ENCODE data around the gene RASA2. TPM values are rescaled to one million over a fixed set of nuclear protein-coding genes. Genes with fewer than 3 reads are reported as not detected.
"Not testable (repeated sequence)": the region's sequence is repeated elsewhere in the genome, so short reads cannot be mapped to it uniquely, and the experiment has no call there.

Gene RASA2
- total RNA-seq, 1 donor from 2014 or later: 4.3 TPM

GRCh38 chr3:141618938-141619337 is 132.1 kb downstream of the RASA2 start:
- H3K36me3 ChIP-seq: no peaks in the 10 kb centered on the region
- no peaks in the 10 kb centered on the region for H3K9me3 ChIP-seq (replicated peaks)
- TF ChIP-seq CTCF (IDR thresholded peaks at IDR 0.05; ENCODE audit: borderline replicate concordance): no peak
- H3K4me3 ChIP-seq: no peak overlapping the region
- no peaks in the 10 kb centered on the region for H3K4me1 ChIP-seq
- no peaks in the 10 kb centered on the region for H3K27me3 ChIP-seq (ENCODE audit: low read depth)
- DNase-seq: no peak
- intact Hi-C loops (cut with micrococcal nuclease): no loop called here
- H3K27ac ChIP-seq (replicated peaks): no peak overlapping the region

DNA sequence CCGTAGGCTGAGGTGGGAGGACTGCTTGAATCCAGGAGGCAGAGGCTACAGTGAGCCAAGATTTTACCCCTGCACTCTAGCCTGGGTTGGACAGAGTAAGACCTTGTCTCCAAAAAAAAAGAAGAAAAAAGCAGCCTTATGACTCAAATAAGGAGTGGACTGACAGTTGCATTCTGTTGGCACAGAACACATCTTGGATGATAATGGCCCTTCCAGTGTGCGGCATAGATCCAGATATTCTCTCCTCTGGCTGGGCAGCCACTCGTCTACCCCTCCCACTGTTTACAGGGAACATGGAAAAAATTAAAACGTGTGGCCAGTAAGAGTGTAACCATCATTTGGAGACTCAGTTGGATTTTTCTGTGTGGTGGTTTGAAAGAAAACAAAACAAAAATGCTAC is 132.6 kb downstream of the RASA2 start:
- no peak overlapping the region for H3K4me3 ChIP-seq
- intact Hi-C loops (cut with micrococcal nuclease): no loop called here

GRCh38 chr3:141623691-141624090 is 136.9 kb downstream of the RASA2 start:
- intact Hi-C loops (cut with micrococcal nuclease): no loop called here
- H3K27ac ChIP-seq (replicated peaks): no peak overlapping the region
- H3K9me3 ChIP-seq (replicated peaks): peaks cover 8% of the 10 kb centered on the region
- no peaks in the 10 kb centered on the region for H3K27me3 ChIP-seq (ENCODE audit: low read depth)
- no peak for DNase-seq
- H3K36me3 ChIP-seq: no peaks in the 10 kb centered on the region
- H3K4me3 ChIP-seq: no peak overlapping the region
- no peaks in the 10 kb centered on the region for H3K4me1 ChIP-seq
- TF ChIP-seq CTCF (IDR thresholded peaks at IDR 0.05; ENCODE audit: borderline replicate concordance): no peak

More for the DNA sequence above, 132.6 kb downstream of the RASA2 start:
- no peaks in the 10 kb centered on the region for H3K4me1 ChIP-seq
- no peaks in the 10 kb centered on the region for H3K27me3 ChIP-seq (ENCODE audit: low read depth)
- no peaks in the 10 kb centered on the region for H3K9me3 ChIP-seq (replicated peaks)
- H3K27ac ChIP-seq (replicated peaks): no peak overlapping the region
- no peaks in the 10 kb centered on the region for H3K36me3 ChIP-seq
- TF ChIP-seq CTCF (IDR thresholded peaks at IDR 0.05; ENCODE audit: borderline replicate concordance): no peak
- no peak for DNase-seq

DNA sequence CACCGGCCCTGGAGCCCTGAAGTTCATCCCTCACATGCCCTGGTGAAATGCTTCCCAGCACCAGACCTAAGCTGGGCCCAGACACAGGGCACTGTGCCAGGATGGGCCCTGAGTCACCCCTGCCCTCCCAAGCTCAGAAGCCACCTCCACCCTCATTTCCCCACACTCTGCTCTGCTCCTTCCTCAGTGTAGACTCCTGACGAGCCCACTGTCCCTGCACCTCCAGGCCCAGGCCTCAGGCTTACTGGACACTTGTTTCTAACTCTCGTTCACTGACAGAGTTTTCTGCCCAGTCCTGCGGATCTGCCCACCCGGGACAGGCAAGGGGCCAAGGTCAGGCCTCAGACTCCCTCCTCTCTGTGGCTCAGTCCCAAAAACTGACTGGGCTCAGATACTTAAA is 138.7 kb downstream of the RASA2 start:
- DNase-seq: no peak
- TF ChIP-seq CTCF (IDR thresholded peaks at IDR 0.05; ENCODE audit: borderline replicate concordance): no peak

DNA sequence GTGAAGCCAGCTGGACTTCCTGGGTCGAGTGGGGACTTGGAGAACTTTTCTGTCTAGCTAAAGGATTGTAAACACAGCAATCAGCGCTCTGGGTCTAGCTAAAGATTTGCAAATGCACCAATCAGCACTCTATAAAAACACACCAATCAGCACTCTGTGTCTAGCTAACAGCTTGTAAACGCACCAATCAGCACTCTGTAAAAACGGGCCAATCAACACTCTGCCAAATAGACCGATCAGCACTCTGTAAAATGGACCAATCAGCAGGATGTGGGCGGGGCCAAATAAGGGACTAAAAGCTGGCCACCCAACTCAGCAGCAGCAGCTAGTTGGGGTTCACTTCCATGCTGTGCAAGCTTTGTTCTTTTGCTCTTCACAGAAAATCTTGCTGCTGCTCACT is 141.5 kb downstream of the RASA2 start:
- H3K4me3 ChIP-seq; H3K27me3 ChIP-seq (ENCODE audit: low read depth); H3K4me1 ChIP-seq; H3K27ac ChIP-seq (replicated peaks); H3K36me3 ChIP-seq; DNase-seq; intact Hi-C loops (cut with micrococcal nuclease): not testable (repeated sequence)
- peaks cover 15% of the 10 kb centered on the region for H3K9me3 ChIP-seq (replicated peaks)

More for the DNA sequence above, 138.7 kb downstream of the RASA2 start:
- Histone ChIP-seq H3K36me3 (no peaks in the 10 kb centered on the region), H3K27me3 (ENCODE audit: low read depth) (peaks cover 4% of the 10 kb centered on the region), H3K4me3 (no peak overlapping the region), H3K9me3 (replicated peaks) (peaks cover 15% of the 10 kb centered on the region), H3K27ac (replicated peaks) (no peak overlapping the region), H3K4me1 (no peaks in the 10 kb centered on the region)
- intact Hi-C loops (cut with micrococcal nuclease): no loop called here

- DNase-seq; H3K36me3 ChIP-seq; intact Hi-C loops (cut with micrococcal nuclease): not testable (repeated sequence)
Observed at GRCh38 chr3:141628868-141629441, 142.1 kb downstream of the RASA2 start.

More at GRCh38 chr3:141628868-141629441, 142.1 kb downstream of the RASA2 start:
- peaks cover 15% of the 10 kb centered on the region for H3K9me3 ChIP-seq (replicated peaks)
- H3K27me3 ChIP-seq (ENCODE audit: low read depth); H3K4me1 ChIP-seq; H3K4me3 ChIP-seq; H3K27ac ChIP-seq (replicated peaks): not testable (repeated sequence)
